HG02970 (cell line): ENCODE measurements around the gene EHBP1.

Source experiments
- ATAC-seq: cut with Tn5 transposase; IDR thresholded peaks from one replicate; pipeline ENCODE4 v1.9.1; 2021; ENCODE audit warnings: mild to moderate bottlenecking, moderate library complexity, moderate number of reproducible peaks; ENCODE audit not compliant: unreplicated experiment, low FRiP score

Gene EHBP1

GRCh38 chr2:62705007-62705829 is at the start of gene EHBP1:
EHBP1 (plus strand) TSS chr2:62705713; CDS start chr2:62707192, 1,479 bp downstream.
- peak; percentile 97 for ATAC-seq

GRCh38 chr2:62657783-62658182 is 47.7 kb upstream of the EHBP1 start:
- ATAC-seq: no peak

- ATAC-seq: no peak
These were observed 46.6 kb upstream of the EHBP1 start for GRCh38 chr2:62658891-62659290.

GRCh38 chr2:62660087-62660486 is 45.4 kb upstream of the EHBP1 start:
- peak; percentile 57 for ATAC-seq

- peak; percentile 26 for ATAC-seq
These were observed 44.8 kb upstream of the EHBP1 start for GRCh38 chr2:62660582-62661262.

- ATAC-seq: no peak
These were observed 44.3 kb upstream of the EHBP1 start for GRCh38 chr2:62661263-62661635.

GRCh38 chr2:62662131-62662530 is 43.4 kb upstream of the EHBP1 start:
- no peak for ATAC-seq

- no peak for ATAC-seq
These were observed 43.0 kb upstream of the EHBP1 start for GRCh38 chr2:62662554-62662953.

- ATAC-seq: no peak
These were observed 42.1 kb upstream of the EHBP1 start for GRCh38 chr2:62663411-62663810.

GRCh38 chr2:62663920-62664795 is 41.4 kb upstream of the EHBP1 start:
- no peak for ATAC-seq

- ATAC-seq: no peak
These were observed 40.1 kb upstream of the EHBP1 start for GRCh38 chr2:62665446-62665845.

GRCh38 chr2:62669180-62669579 is 36.3 kb upstream of the EHBP1 start:
- ATAC-seq: no peak

GRCh38 chr2:62672601-62673000 is 32.9 kb upstream of the EHBP1 start:
- ATAC-seq: no peak

- ATAC-seq: no peak
These were observed 30.5 kb upstream of the EHBP1 start for GRCh38 chr2:62675062-62675461.

- no peak for ATAC-seq
These were observed 20.3 kb upstream of the EHBP1 start for GRCh38 chr2:62685256-62685655.

- ATAC-seq: no peak
These were observed 19.4 kb upstream of the EHBP1 start for GRCh38 chr2:62686012-62686685.

GRCh38 chr2:62687636-62688035 is 17.9 kb upstream of the EHBP1 start:
- ATAC-seq: no peak

- no peak for ATAC-seq
These were observed 16.7 kb upstream of the EHBP1 start for GRCh38 chr2:62688771-62689170.

GRCh38 chr2:62691186-62691585 is 14.3 kb upstream of the EHBP1 start:
- no peak for ATAC-seq

GRCh38 chr2:62692225-62692624 is 13.3 kb upstream of the EHBP1 start:
- ATAC-seq: no peak
